GM12873 (cell line): ENCODE measurements around the gene ESPN.

Source experiments
- TF ChIP-seq, protein P1 (sequence below): IDR thresholded peaks from 2 replicates; pipeline ENCODE4 v1.5.1; 2012; ENCODE audit warnings: low read depth, mild to moderate bottlenecking, moderate library complexity, low read length, control low read depth; ENCODE audit not compliant: insufficient read depth; ENCODE audit errors: missing control alignments

The ESPN gene

DNA sequence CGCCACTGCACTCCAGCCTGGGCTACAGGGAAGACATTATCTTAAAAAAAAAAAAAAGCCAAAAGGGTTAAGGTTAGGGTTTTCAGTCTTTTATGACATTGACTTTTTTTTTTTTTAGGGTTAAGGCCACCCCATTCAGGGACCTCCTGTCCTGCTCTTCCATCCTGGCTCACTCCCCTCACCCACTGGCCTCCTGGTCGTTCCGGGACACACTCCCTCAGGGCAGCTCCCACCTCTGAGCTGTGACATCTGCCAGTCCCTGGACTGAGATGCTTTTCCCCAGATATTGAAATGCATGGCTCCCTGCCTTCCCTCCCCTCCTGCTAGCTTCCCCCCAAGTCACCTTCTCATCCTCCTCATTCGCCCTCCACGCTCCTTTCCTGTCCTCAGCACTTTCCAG lies 57.2 kb downstream of the ESPN start:
- TF ChIP-seq, protein P1, sequence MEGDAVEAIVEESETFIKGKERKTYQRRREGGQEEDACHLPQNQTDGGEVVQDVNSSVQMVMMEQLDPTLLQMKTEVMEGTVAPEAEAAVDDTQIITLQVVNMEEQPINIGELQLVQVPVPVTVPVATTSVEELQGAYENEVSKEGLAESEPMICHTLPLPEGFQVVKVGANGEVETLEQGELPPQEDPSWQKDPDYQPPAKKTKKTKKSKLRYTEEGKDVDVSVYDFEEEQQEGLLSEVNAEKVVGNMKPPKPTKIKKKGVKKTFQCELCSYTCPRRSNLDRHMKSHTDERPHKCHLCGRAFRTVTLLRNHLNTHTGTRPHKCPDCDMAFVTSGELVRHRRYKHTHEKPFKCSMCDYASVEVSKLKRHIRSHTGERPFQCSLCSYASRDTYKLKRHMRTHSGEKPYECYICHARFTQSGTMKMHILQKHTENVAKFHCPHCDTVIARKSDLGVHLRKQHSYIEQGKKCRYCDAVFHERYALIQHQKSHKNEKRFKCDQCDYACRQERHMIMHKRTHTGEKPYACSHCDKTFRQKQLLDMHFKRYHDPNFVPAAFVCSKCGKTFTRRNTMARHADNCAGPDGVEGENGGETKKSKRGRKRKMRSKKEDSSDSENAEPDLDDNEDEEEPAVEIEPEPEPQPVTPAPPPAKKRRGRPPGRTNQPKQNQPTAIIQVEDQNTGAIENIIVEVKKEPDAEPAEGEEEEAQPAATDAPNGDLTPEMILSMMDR, result no peak

DNA sequence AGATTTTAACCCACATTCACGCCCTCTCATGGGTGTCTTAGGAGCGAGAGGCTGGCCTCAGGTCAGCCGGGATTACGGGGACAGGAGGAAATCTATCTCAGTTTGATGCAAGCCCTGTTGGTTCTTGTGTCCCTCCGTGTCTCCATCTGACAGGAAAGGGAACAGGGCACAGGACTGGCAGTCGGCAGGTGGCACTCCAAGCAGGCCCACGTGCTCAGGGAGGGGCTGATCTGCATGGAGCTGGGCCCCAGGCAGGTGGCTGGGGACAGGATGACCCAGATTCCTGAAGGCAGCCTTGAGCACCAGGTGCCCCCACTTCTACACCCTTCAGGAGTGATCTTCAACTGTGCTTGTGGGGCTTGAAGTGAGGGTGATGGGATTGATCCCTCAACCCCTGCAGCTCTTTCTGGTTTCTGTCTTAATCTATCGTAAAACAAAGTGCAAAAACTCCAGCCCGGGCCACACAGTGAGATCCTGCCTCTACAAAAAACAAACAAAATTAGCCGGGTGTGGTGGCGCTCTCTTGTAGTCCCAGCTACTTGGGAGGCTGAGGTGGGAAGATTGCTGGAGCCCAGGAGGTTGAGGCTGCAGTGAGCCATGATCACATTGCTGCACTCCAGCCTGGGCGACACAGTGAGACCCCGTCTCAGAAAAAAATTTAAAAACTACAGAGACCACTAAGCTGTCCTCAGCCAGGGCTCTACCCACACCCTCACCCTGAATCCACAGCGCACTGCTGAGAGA lies 58.6 kb downstream of the ESPN start:
- TF ChIP-seq, protein P1, result no peak

DNA sequence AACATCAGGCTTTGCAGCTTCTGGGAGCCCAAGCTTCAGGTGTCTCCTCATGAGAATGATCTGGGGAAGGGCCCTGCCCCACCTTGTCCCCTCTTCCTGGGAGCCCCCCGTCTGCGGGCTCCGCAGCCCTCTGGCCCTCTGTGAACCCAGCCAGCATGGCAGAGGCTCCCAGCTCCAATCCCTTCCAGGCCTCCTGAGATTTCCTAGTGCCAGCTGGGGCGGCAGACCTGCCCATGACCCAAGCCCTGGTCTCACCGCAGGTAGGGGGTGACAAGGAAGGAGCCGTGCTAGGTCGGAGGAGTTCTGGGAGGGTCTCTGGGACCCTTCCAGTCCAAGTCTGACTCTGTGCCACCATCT lies 59.2 kb downstream of the ESPN start:
- TF ChIP-seq, protein P1, result no peak

DNA sequence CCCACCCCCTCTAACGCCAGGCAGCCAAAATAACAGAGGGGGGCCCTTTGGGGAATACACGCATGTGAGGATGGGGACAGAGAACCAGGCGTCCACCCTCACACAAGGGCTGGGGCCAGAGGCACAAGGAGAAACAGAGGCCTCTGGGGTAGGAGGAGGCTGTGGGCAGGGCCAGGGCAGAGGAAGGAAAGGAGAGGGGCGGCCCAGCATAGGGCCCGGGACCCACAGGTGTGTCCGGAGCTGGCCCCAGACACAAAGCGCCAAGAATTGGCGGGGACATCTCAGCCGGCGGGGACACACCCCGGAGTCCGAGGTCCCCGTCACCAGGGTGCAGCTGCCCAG lies 60.2 kb downstream of the ESPN start:
- TF ChIP-seq, protein P1, result no peak

DNA sequence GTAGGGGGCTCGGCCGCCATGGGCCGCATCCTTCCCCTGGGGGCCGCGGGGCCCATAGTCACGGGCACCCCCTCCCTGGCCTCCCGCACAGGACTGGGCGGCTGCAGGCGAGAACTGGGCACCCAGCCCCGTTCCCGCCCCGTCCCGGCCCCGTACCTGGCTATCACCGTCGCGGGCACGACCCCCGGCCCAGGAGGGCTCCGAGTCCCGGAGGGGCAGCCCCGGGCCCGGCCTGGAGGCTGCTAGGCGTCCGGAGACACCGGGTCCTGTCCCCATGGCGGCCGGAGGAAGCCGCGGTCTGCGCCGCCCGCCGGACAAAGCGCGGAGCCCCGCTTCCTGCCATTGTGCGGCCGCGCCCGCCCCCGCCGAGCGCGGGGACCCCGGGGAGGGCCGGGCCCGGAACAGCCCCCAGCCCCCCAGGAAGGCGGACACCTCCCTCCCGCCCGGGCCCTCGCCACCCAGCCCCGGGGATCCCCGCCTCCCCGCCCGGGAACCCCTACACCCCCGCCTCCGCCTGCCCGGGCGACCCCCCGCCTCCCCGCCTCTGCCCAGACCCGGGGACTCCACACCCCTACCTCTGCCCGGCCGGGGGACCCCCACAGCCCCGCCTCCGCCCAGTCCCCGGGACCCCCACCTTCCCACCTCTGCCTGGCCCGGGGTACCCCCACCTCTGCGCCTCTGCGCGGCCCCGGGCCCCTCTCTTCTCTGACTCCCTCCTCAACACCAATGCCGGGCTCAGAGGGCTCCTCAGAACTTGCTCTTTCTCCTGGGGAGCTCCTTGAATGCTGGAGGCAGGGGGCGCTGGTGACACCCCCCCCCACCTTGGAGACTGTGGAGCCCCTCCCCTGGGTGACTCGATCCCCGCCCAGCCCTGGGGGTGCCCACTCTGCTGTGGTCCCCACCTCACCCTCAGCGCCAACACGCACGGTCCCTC lies 60.9 kb downstream of the ESPN start:
- TF ChIP-seq, protein P1, result no peak

DNA sequence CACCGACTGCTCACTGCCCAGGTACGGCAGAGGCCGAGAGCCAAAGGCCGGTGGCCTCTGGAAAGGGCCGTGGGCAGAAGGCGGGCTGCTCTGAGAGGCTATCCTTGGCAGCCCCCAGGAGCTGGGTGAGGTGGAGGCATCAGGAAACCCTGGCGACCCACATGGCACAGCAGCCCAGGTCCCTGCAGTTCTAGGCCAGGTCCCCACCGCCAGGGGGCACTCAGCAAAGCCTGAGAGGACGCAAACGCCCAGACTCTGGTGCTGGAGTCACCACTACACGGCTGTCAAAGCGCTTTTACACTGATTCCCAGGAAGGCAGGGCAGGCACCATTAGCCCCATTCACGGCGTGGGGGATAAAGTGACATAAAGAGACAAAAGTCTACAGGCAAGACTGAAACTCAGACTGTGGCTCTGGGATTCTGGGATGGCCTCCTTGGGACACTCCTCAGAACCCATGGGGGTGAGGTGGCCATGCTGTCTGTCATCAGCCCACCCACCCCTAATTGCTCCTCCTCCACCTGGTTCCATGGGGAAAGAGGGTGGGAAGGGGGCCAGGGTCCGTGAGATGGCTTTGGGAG lies 61.9 kb downstream of the ESPN start:
- TF ChIP-seq, protein P1, result peak; percentile 97

DNA sequence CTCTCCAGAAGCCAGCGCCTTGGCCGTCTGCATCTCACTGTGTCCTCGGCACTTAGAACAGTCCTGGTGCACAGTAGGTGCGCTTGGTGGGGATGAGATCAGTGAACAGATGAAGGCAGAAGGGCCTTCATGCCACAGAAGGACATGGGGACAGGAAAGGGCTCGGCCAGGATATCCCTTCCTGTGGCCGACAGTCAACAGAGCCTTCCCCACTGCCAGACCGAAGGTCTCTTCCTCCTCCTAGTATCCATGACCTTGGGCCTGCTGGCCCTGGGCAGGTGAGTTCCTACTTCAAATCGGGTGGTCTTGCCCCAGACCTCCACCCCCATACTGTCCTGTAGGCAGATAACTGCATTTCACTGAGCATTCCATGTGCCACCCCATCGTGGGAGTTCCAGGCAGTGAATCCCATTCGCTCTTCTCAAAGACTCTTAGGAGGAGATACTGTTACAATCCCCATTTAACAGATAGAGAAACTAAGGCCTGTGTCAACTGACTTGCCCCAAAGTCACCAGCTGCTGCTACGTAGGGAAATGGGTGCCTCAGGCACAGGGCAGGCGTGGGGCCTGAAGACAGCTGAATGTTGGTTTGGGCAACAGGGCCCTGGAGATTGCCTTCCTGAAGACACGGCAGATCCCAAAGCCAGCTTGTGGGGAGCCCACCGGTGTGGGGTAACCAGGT lies 63.4 kb downstream of the ESPN start:
- TF ChIP-seq, protein P1, result no peak
